HL-60 (cell line): ENCODE results near the gene PCYT1A.

Source experiments
- DNase-seq, 2 experiments: peaks; one replicate each; pipeline ENCODE4 v3.0.0-alpha.2; 2010 to 2020; ENCODE audit warnings: low read depth in 1 of 2, low spot score in 1 of 2
- H3K27ac ChIP-seq: fragments of 250-450 bp; sonication (Bioruptor Pico); replicated peaks from 2 replicates; pipeline ENCODE4 v1.5.1; 2020; ENCODE audit warnings: mild to moderate bottlenecking, moderate library complexity
- H3K27me3 ChIP-seq: fragments of 250-450 bp; sonication (Bioruptor Pico); 2 replicates; pipeline ENCODE4 v1.5.1; 2021; ENCODE audit warnings: mild to moderate bottlenecking, moderate library complexity; ENCODE audit not compliant: insufficient read depth, poor library complexity, severe bottlenecking
- H3K4me3 ChIP-seq: replicated peaks from 2 replicates; pipeline ENCODE4 v1.5.1; 2011; ENCODE audit warnings: mild to moderate bottlenecking, control low read depth, low read length; ENCODE audit not compliant: insufficient read depth
- GABPA ChIP-seq: IDR thresholded peaks from 2 replicates; pipeline ENCODE4 v1.6.1; 2012; ENCODE audit warnings: low read depth
- POLR2AphosphoS5 ChIP-seq: IDR thresholded peaks from 2 replicates; pipeline ENCODE4 v1.6.1; 2012; ENCODE audit warnings: low read depth
- SPI1 ChIP-seq: IDR thresholded peaks from 2 replicates; pipeline ENCODE4 v1.6.1; 2012; ENCODE audit warnings: low read depth, mild to moderate bottlenecking, borderline replicate concordance
- TF ChIP-seq, protein P1 (sequence below): IDR thresholded peaks from 2 replicates; pipeline ENCODE4 v1.6.1; 2012; ENCODE audit warnings: low read depth; ENCODE audit not compliant: insufficient replicate concordance
- TF ChIP-seq, protein P2 (sequence below): IDR thresholded peaks from one replicate; pipeline ENCODE4 v1.5.1; 2011; ENCODE audit warnings: low read length, control low read depth, inconsistent platforms; ENCODE audit not compliant: insufficient read depth

Gene PCYT1A

DNA sequence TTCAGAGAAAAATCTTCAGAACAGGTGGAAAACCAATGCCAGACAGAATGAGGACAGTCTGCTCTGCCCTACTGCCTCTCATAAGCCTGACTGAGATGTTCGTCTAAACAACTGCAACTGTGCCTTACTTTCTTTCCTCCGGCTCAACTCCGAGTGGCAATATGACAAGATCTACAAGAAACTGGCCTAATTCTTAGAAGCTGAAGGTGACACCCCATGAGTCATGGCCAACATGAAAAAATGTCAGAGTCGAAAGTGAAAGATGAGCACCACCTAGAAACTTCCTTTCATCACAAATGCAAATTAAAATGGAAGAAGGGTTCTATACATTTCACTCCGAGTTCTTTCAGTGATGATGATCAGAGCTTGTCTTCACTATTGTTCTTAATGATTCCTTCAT, 12.9 kb downstream of the PCYT1A start:
- no peaks in the 10 kb centered on the region for H3K27me3 ChIP-seq
- TF ChIP-seq, protein P1, sequence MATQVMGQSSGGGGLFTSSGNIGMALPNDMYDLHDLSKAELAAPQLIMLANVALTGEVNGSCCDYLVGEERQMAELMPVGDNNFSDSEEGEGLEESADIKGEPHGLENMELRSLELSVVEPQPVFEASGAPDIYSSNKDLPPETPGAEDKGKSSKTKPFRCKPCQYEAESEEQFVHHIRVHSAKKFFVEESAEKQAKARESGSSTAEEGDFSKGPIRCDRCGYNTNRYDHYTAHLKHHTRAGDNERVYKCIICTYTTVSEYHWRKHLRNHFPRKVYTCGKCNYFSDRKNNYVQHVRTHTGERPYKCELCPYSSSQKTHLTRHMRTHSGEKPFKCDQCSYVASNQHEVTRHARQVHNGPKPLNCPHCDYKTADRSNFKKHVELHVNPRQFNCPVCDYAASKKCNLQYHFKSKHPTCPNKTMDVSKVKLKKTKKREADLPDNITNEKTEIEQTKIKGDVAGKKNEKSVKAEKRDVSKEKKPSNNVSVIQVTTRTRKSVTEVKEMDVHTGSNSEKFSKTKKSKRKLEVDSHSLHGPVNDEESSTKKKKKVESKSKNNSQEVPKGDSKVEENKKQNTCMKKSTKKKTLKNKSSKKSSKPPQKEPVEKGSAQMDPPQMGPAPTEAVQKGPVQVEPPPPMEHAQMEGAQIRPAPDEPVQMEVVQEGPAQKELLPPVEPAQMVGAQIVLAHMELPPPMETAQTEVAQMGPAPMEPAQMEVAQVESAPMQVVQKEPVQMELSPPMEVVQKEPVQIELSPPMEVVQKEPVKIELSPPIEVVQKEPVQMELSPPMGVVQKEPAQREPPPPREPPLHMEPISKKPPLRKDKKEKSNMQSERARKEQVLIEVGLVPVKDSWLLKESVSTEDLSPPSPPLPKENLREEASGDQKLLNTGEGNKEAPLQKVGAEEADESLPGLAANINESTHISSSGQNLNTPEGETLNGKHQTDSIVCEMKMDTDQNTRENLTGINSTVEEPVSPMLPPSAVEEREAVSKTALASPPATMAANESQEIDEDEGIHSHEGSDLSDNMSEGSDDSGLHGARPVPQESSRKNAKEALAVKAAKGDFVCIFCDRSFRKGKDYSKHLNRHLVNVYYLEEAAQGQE = no peak
- TF ChIP-seq SPI1 (no peak), POLR2AphosphoS5 (no peak), GABPA (no peak)
- TF ChIP-seq, protein P2, sequence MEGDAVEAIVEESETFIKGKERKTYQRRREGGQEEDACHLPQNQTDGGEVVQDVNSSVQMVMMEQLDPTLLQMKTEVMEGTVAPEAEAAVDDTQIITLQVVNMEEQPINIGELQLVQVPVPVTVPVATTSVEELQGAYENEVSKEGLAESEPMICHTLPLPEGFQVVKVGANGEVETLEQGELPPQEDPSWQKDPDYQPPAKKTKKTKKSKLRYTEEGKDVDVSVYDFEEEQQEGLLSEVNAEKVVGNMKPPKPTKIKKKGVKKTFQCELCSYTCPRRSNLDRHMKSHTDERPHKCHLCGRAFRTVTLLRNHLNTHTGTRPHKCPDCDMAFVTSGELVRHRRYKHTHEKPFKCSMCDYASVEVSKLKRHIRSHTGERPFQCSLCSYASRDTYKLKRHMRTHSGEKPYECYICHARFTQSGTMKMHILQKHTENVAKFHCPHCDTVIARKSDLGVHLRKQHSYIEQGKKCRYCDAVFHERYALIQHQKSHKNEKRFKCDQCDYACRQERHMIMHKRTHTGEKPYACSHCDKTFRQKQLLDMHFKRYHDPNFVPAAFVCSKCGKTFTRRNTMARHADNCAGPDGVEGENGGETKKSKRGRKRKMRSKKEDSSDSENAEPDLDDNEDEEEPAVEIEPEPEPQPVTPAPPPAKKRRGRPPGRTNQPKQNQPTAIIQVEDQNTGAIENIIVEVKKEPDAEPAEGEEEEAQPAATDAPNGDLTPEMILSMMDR = no peak
- H3K27ac ChIP-seq = no peak overlapping the region
- no peak for DNase-seq
- H3K4me3 ChIP-seq = no peak overlapping the region

DNA sequence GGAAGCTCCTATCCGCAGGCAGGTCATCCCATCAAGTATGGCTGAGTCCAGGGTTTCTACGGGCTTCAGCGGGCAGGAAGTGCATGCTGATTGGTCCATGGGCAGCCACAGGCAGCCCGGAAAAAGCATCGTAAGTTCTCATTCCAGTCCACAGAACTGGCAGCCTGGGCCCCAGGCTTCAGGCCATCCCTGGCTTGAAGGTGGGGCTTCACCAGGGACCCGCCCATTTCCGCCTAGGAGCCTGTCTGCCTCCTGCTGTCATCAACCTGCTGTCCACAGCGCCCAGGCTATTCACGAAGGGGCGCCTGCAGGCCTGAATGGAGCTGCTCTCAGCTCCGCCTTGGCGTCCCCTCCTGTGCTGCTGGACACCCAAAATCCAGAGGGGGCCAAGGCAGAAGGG, 13.9 kb downstream of the PCYT1A start:
- Histone ChIP-seq H3K27me3 (no peaks in the 10 kb centered on the region), H3K27ac (no peak overlapping the region), H3K4me3 (no peak overlapping the region)
- DNase-seq = no peak
- TF ChIP-seq, protein P1 = no peak
- TF ChIP-seq, protein P2 = no peak
- no peak for TF ChIP-seq SPI1
- TF ChIP-seq POLR2AphosphoS5 = no peak

DNA sequence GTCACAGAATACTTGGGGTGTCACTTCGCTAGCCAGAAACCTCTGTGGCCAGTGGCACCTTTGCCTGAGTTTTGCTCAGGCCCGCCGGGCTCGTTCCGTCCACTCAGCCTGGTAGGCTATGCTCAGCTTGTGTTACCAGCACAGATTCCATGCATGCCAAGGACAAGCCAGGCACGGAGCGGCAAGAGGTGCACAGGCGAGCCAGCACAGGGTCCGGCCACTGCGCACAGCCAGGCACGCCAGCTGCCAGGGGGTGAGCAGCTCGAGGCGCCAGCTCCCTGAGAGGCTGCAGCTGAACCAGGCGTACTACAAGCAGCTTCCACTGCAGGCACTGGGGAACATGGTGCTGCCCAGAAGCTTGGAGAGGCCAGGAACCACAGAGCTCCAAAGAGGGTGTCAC, 14.7 kb downstream of the PCYT1A start:
- Histone ChIP-seq H3K4me3 (no peak overlapping the region), H3K27me3 (no peaks in the 10 kb centered on the region), H3K27ac (no peak overlapping the region)
- DNase-seq = no peak
- no peak for TF ChIP-seq GABPA
- no peak for TF ChIP-seq SPI1
- no peak for TF ChIP-seq POLR2AphosphoS5

DNA sequence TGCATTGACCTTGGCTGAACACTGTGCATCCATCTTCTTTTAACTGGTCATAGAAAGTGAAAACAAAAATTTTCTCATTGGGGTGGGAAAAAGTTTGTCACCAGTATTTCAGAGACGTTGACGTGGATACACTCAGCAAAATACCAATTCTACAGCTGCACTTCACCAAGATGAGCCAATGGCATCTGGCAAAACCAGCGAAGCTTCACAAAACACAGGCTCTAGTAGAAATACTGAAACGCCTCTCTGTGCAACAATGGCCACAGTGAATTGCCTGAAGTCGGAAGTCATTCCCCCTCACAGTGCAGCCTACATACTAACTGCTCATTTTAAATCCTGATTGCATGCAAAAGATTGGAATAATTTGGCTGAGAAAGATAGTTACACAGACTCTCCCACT, 17.0 kb downstream of the PCYT1A start:
- TF ChIP-seq, protein P1 = no peak
- TF ChIP-seq, protein P2 = no peak
- TF ChIP-seq SPI1 = no peak
- TF ChIP-seq GABPA = no peak
- no peak for TF ChIP-seq POLR2AphosphoS5
- H3K27ac ChIP-seq = no peak overlapping the region
- no peak overlapping the region for H3K4me3 ChIP-seq
- no peak for DNase-seq
- no peaks in the 10 kb centered on the region for H3K27me3 ChIP-seq
